PC-9 (cell line): ENCODE data around the gene ETS1.

Source experiments
- EZH2 ChIP-seq: fragments of 200-600 bp; sonication (generic); IDR thresholded peaks from 2 replicates; pipeline ENCODE4 v1.8.0; 2017; ENCODE audit warnings: antibody characterized with exemption, low read depth
- TF ChIP-seq, protein P1 (sequence below): fragments of 200-600 bp; sonication (generic); conservative IDR thresholded peaks from 2 replicates; pipeline ENCODE4 v1.6.1; 2017; ENCODE audit warnings: mixed run types, antibody characterized with exemption, mild to moderate bottlenecking, moderate library complexity

DNA sequence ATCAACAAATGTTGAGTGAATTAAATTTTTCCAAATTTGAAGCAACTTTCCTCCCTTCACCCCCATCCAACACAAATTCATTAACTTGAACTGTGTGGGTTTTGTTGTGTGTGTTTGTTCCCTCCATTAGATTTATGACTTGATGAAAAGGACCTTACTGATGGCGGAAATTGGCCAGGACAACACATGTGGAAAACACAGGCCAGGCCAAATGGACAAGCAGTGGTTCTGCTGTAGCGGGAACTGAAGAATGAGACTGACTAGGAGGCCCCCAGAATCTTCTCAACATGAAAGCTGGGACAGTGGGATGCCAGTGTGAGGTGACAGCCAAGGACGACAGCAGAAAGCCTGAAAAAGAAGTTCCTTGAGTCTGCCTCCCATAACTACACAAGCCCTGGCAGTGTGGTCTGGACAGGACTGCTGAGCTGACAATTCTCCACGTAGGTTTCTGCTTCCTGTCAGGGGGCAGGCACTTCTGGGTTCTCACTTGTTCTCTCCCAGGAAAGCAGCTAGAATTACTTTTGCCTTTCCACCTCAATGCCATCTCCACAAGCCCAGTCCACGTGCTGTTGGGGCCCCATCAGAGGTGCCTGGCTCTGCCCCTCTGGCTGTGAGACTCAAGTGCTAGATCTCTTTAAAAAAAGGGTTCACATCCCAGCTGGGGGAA lies 94.3 kb downstream of the ETS1 start:
- TF ChIP-seq, protein P1, sequence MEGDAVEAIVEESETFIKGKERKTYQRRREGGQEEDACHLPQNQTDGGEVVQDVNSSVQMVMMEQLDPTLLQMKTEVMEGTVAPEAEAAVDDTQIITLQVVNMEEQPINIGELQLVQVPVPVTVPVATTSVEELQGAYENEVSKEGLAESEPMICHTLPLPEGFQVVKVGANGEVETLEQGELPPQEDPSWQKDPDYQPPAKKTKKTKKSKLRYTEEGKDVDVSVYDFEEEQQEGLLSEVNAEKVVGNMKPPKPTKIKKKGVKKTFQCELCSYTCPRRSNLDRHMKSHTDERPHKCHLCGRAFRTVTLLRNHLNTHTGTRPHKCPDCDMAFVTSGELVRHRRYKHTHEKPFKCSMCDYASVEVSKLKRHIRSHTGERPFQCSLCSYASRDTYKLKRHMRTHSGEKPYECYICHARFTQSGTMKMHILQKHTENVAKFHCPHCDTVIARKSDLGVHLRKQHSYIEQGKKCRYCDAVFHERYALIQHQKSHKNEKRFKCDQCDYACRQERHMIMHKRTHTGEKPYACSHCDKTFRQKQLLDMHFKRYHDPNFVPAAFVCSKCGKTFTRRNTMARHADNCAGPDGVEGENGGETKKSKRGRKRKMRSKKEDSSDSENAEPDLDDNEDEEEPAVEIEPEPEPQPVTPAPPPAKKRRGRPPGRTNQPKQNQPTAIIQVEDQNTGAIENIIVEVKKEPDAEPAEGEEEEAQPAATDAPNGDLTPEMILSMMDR: no peak
- TF ChIP-seq EZH2: no peak
